Esophagus muscularis mucosa (tissue), 3 donors: ENCODE measurements around the gene DCUN1D4.

ENCODE experiments used
- EP300 ChIP-seq: sonication (generic); formaldehyde crosslinking; IDR thresholded peaks from one replicate; pipeline ENCODE4 v1.6.1; 2017; ENCODE audit warnings: antibody characterized with exemption
- POLR2A ChIP-seq: fragments of 450-650 bp; IDR thresholded peaks from one replicate; pipeline ENCODE4 v1.6.1; 2017; ENCODE audit warnings: antibody characterized with exemption, moderate library complexity, mild to moderate bottlenecking, low read depth
- POLR2AphosphoS5 ChIP-seq, 2 donors: sonication (generic); formaldehyde crosslinking; IDR thresholded peaks; one replicate each; pipeline ENCODE4 v1.6.1; 2017; ENCODE audit warnings: antibody characterized with exemption in 2 of 2

DNA sequence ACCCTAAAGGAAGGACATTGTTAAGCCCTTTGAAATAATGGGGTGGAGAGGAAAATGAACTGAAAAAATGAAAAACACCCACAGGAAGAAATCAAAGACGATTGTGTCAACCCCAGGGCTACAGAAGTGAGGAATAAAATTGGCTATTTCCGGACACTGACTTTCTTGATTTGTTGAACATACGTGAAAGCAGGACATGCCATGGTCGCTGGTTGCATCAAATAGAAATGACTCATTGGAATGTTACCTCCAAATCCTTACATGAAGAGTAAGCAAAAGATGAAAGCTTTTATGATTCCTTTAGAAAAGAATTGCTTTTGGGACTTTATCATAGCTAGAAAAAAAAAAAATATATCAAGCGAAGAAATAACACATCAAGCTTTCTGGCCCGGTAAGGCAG lies 75.3 kb downstream of the DCUN1D4 start:
- no peak for TF ChIP-seq EP300
- no peak for TF ChIP-seq POLR2A
- no peak for TF ChIP-seq POLR2AphosphoS5 (IDR thresholded peaks at IDR 0.05)
